Neuronal stem cell (in vitro differentiated cells): ENCODE results near the gene PCNX3.

Source experiments
- DNase-seq: peaks from one replicate; pipeline ENCODE4 v3.0.0-alpha.2; 2013; ENCODE audit warnings: low spot score
- H2AFZ ChIP-seq: one replicate; pipeline ENCODE4 v1.6.1; 2013; ENCODE audit warnings: mild to moderate bottlenecking, low read length, inconsistent platforms
- H2AK5ac ChIP-seq: 2 replicates; pipeline ENCODE4 v1.6.1; 2013; ENCODE audit warnings: low read depth, mild to moderate bottlenecking, inconsistent platforms, low read length, moderate library complexity, mixed read lengths
- H2BK120ac ChIP-seq: 2 replicates; pipeline ENCODE4 v1.6.1; 2013; ENCODE audit warnings: low read depth, mild to moderate bottlenecking, inconsistent platforms, low read length, moderate library complexity, mixed read lengths
- H2BK12ac ChIP-seq: one replicate; pipeline ENCODE4 v1.6.1; 2013; ENCODE audit warnings: low read length, inconsistent platforms
- H2BK15ac ChIP-seq: 2 replicates; pipeline ENCODE4 v1.6.1; 2013; ENCODE audit warnings: mild to moderate bottlenecking, low read length, inconsistent platforms, mixed read lengths
- H2BK5ac ChIP-seq: one replicate; pipeline ENCODE4 v1.6.1; 2013; ENCODE audit warnings: inconsistent platforms, mild to moderate bottlenecking, low read length, moderate library complexity
- H3K14ac ChIP-seq: one replicate; pipeline ENCODE4 v1.6.1; 2013; ENCODE audit warnings: low read length, inconsistent platforms
- H3K18ac ChIP-seq: 2 replicates; pipeline ENCODE4 v1.6.1; 2013; ENCODE audit warnings: low read length, inconsistent platforms
- H3K23ac ChIP-seq: 2 replicates; pipeline ENCODE4 v1.6.1; 2013; ENCODE audit warnings: low read depth, mild to moderate bottlenecking, mixed read lengths, low read length, inconsistent platforms; ENCODE audit not compliant: poor library complexity
- H3K27ac ChIP-seq: replicated peaks from 3 replicates; pipeline ENCODE4 v1.5.1; 2013; ENCODE audit warnings: low read length, inconsistent platforms
- H3K27me3 ChIP-seq, 3 experiments: 2 replicates each; pipeline ENCODE4 v1.6.1; 2013; ENCODE audit warnings: low read length in 3 of 3, mild to moderate bottlenecking in 2 of 3, inconsistent platforms in 1 of 3, low read depth in 1 of 3, mixed read lengths in 1 of 3, moderate library complexity in 1 of 3; ENCODE audit not compliant: control insufficient read depth in 3 of 3, insufficient read depth in 3 of 3
- H3K36me3 ChIP-seq, 2 donors: replicated peaks in 1 of 2; 2 replicates each; pipeline ENCODE4 v1.6.1; 2013; ENCODE audit warnings: low read length in 2 of 2; ENCODE audit not compliant: control insufficient read depth in 2 of 2, insufficient read depth in 2 of 2
- H3K4ac ChIP-seq: 2 replicates; pipeline ENCODE4 v1.6.1; 2013; ENCODE audit warnings: inconsistent platforms, mild to moderate bottlenecking, low read length, moderate library complexity
- H3K4me1 ChIP-seq, 2 donors: 1 replicate in 1 of 2; 2 replicates in 1 of 2; pipeline ENCODE4 v1.6.1; 2013; ENCODE audit warnings: low read length in 2 of 2, low read depth in 1 of 2; ENCODE audit not compliant: control insufficient read depth in 2 of 2, insufficient read depth in 1 of 2
- H3K4me2 ChIP-seq: one replicate; pipeline ENCODE4 v1.6.1; 2013; ENCODE audit warnings: mild to moderate bottlenecking, low read length, inconsistent platforms; ENCODE audit not compliant: insufficient read depth, poor library complexity, severe bottlenecking
- H3K4me3 ChIP-seq, 2 donors: 2 replicates each; pipeline ENCODE4 v1.5.1; 2013; ENCODE audit warnings: low read length in 2 of 2, mild to moderate bottlenecking in 2 of 2, inconsistent platforms in 1 of 2, moderate library complexity in 1 of 2
- H3K79me1 ChIP-seq: one replicate; pipeline ENCODE4 v1.6.1; 2013; ENCODE audit warnings: low read depth, mild to moderate bottlenecking, inconsistent platforms, low read length, moderate library complexity
- H3K9ac ChIP-seq: one replicate; pipeline ENCODE4 v1.6.1; 2013; ENCODE audit warnings: mild to moderate bottlenecking, low read depth, low read length, inconsistent platforms; ENCODE audit not compliant: poor library complexity
- H3K9me3 ChIP-seq, 2 donors: replicated peaks in 1 of 2; 2 replicates each; pipeline versions ENCODE3 to v1.6.1; 2013; ENCODE audit warnings: low read length in 2 of 2, mild to moderate bottlenecking in 2 of 2, inconsistent platforms in 1 of 2, low read depth in 1 of 2, mixed read lengths in 1 of 2, moderate library complexity in 1 of 2; ENCODE audit not compliant: control insufficient read depth in 2 of 2, insufficient read depth in 1 of 2
- H4K8ac ChIP-seq: one replicate; pipeline ENCODE4 v1.6.1; 2013; ENCODE audit warnings: low read depth, mild to moderate bottlenecking, inconsistent platforms, low read length, moderate library complexity
- H4K91ac ChIP-seq: one replicate; pipeline ENCODE4 v1.6.1; 2013; ENCODE audit warnings: low read length, low read depth, mild to moderate bottlenecking, inconsistent platforms; ENCODE audit not compliant: poor library complexity
- WGBS, 2 donors: extraction: QIAGEN DNeasy Blood & Tissue Kit; methylation state at CpG; one replicate each; pipeline ENCODE4 v1.1.7; 2013; ENCODE audit warnings: missing lambda C conversion rate in 2 of 2, mixed read lengths in 1 of 2; ENCODE audit not compliant: insufficient read length in 2 of 2, insufficient replicate concordance in 1 of 2; ENCODE audit errors: extremely low coverage in 2 of 2; 5-methylcytosine and 5-hydroxymethylcytosine counted together

PCNX3 gene

GRCh38 chr11:65620666-65621065, 5.1 kb downstream of the PCNX3 start:
- no peak overlapping the region for H2AK5ac ChIP-seq
- no peak overlapping the region for H2BK15ac ChIP-seq
- WGBS, 2 donors, result no CpG with 5 or more reads among the region's 19 CpGs
- H3K4me3 ChIP-seq, result no peak overlapping the region
- H2AFZ ChIP-seq, result no peak overlapping the region
- no peak for DNase-seq
- no peak overlapping the region for H3K27ac ChIP-seq
- no peak overlapping the region for H3K4me2 ChIP-seq
- peaks cover 20% of the 10 kb centered on the region for H3K79me1 ChIP-seq
- no peak overlapping the region for H4K8ac ChIP-seq
- H3K36me3 ChIP-seq, result peaks cover 40 to 85% of the 10 kb centered on the region in 2 donors
- peak overlapping the region; percentile 45 for H3K9ac ChIP-seq
- H3K9me3 ChIP-seq, result peaks cover 0 to 2% of the 10 kb centered on the region in 2 donors
- no peaks in the 10 kb centered on the region for H3K27me3 ChIP-seq
- no peak overlapping the region for H2BK5ac ChIP-seq
- H3K18ac ChIP-seq, result no peak overlapping the region
- H3K4me1 ChIP-seq, result peaks cover 6% of the 10 kb centered on the region in 2 donors
- no peak overlapping the region for H2BK12ac ChIP-seq
- H3K4ac ChIP-seq, result no peak overlapping the region
- no peak overlapping the region for H3K23ac ChIP-seq
- no peak overlapping the region for H3K14ac ChIP-seq
- no peak overlapping the region for H4K91ac ChIP-seq
- no peak overlapping the region for H2BK120ac ChIP-seq

- no peak overlapping the region for H2AFZ ChIP-seq
- H3K9me3 ChIP-seq, result peaks cover 0 to 2% of the 10 kb centered on the region in 2 donors
- peaks cover 4% of the 10 kb centered on the region in 2 donors for H3K4me1 ChIP-seq
- H3K9ac ChIP-seq, result peak overlapping the region; percentile 70
- H3K14ac ChIP-seq, result no peak overlapping the region
- no peak overlapping the region for H2BK12ac ChIP-seq
- no peak overlapping the region for H4K91ac ChIP-seq
- DNase-seq, result no peak
- H3K4ac ChIP-seq, result no peak overlapping the region
- H3K4me2 ChIP-seq, result no peak overlapping the region
- no peak overlapping the region for H3K18ac ChIP-seq
- H3K27ac ChIP-seq, result no peak overlapping the region
- no peak overlapping the region for H3K4me3 ChIP-seq
- H3K27me3 ChIP-seq, result peaks cover 0 to 1% (median 0%) of the 10 kb centered on the region in 3 experiments
- peaks cover 45 to 93% of the 10 kb centered on the region in 2 donors for H3K36me3 ChIP-seq
- no peak overlapping the region for H2BK120ac ChIP-seq
- H2BK5ac ChIP-seq, result no peak overlapping the region
- H2AK5ac ChIP-seq, result no peak overlapping the region
- H3K79me1 ChIP-seq, result peaks cover 18% of the 10 kb centered on the region
- WGBS, 2 donors, result no CpG with 5 or more reads among the region's 14 CpGs
- H3K23ac ChIP-seq, result no peak overlapping the region
- H2BK15ac ChIP-seq, result no peak overlapping the region
- no peak overlapping the region for H4K8ac ChIP-seq
These were observed 5.9 kb downstream of the PCNX3 start for GRCh38 chr11:65621460-65621859.

- Histone ChIP-seq H3K27me3 (peaks cover 0 to 1% (median 0%) of the 10 kb centered on the region in 3 experiments), H2AK5ac (no peak overlapping the region), H4K8ac (peak overlapping the region; percentile 17), H3K23ac (no peak overlapping the region), H3K27ac (no peak overlapping the region), H2BK120ac (no peak overlapping the region), H3K4me3 (no peak overlapping the region), H3K79me1 (peaks cover 14% of the 10 kb centered on the region), H3K18ac (no peak overlapping the region), H3K9ac (peak overlapping the region; percentile 21), H3K4ac (no peak overlapping the region), H3K14ac (peak overlapping the region; percentile 56), H2AFZ (no peak overlapping the region), H2BK5ac (no peak overlapping the region), H3K4me1 (no peaks in the 10 kb centered on the region), H3K36me3 (peaks cover 50 to 93% of the 10 kb centered on the region in 2 donors), H2BK12ac (no peak overlapping the region), H2BK15ac (no peak overlapping the region), H3K9me3 (peaks cover 0 to 2% of the 10 kb centered on the region in 2 donors), H3K4me2 (no peak overlapping the region), H4K91ac (no peak overlapping the region)
- DNase-seq, result no peak
- WGBS, 2 donors, result no CpG with 5 or more reads among the region's 16 CpGs
These were observed 6.4 kb downstream of the PCNX3 start for GRCh38 chr11:65622011-65622410.

- peaks cover 14% of the 10 kb centered on the region for H3K79me1 ChIP-seq
- H2BK15ac ChIP-seq, result no peak overlapping the region
- WGBS, 2 donors, result no CpG with 5 or more reads among the region's 14 CpGs
- no peak overlapping the region for H2AK5ac ChIP-seq
- no peak overlapping the region for H2AFZ ChIP-seq
- no peak overlapping the region for H3K14ac ChIP-seq
- H3K9ac ChIP-seq, result no peak overlapping the region
- H3K18ac ChIP-seq, result no peak overlapping the region
- no peak overlapping the region for H3K4me2 ChIP-seq
- DNase-seq, result no peak
- H2BK12ac ChIP-seq, result no peak overlapping the region
- H3K9me3 ChIP-seq, result peaks cover 0 to 2% of the 10 kb centered on the region in 2 donors
- no peak overlapping the region for H3K4me3 ChIP-seq
- peaks cover 53 to 93% of the 10 kb centered on the region in 2 donors for H3K36me3 ChIP-seq
- no peak overlapping the region for H4K8ac ChIP-seq
- H3K27ac ChIP-seq, result no peak overlapping the region
- H3K4me1 ChIP-seq, result no peaks in the 10 kb centered on the region
- H3K23ac ChIP-seq, result no peak overlapping the region
- H4K91ac ChIP-seq, result no peak overlapping the region
- no peak overlapping the region for H2BK5ac ChIP-seq
- no peak overlapping the region for H3K4ac ChIP-seq
- H2BK120ac ChIP-seq, result no peak overlapping the region
- peaks cover 0 to 1% (median 0%) of the 10 kb centered on the region in 3 experiments for H3K27me3 ChIP-seq
These were observed 7.6 kb downstream of the PCNX3 start for GRCh38 chr11:65623177-65623576.
